ENCODE results near the gene GMCL2.

GMCL2 gene

GRCh38 chr5:178143246-178143645, 43.9 kb downstream of the GMCL2 start:
- DNase-seq (ENCODE audit: low read depth) = no peak

GRCh38 chr5:178142642-178143041, 44.5 kb downstream of the GMCL2 start:
- no peak for DNase-seq (ENCODE audit: low read depth)

- no peak for DNase-seq (ENCODE audit: low read depth)
Observed at GRCh38 chr5:178141550-178141949, 45.6 kb downstream of the GMCL2 start.

GRCh38 chr5:178137991-178138390, 49.2 kb downstream of the GMCL2 start:
- DNase-seq (ENCODE audit: low read depth) = no peak

- no peak for DNase-seq (ENCODE audit: low read depth)
Observed at GRCh38 chr5:178136990-178137389, 50.2 kb downstream of the GMCL2 start.

All from stimulated activated CD8-positive, alpha-beta memory T cell treated with anti-CD3 and anti-CD28 coated beads, Interleukin-7, amount 100 ng/mL, for 24 hours (primary cell).